NT2/D1 (cell line): ENCODE data around the gene MLC1.

Experiments
- SUZ12 ChIP-seq: IDR thresholded peaks from 2 replicates; pipeline ENCODE4 v1.6.1; 2011; ENCODE audit not compliant: insufficient read length, insufficient read depth; ENCODE audit errors: extremely low read depth
- YY1 ChIP-seq: IDR thresholded peaks from 2 replicates; pipeline ENCODE4 v1.6.1; 2011; ENCODE audit not compliant: insufficient read length, insufficient read depth
- ZNF274 ChIP-seq: IDR thresholded peaks from 2 replicates; pipeline ENCODE4 v1.6.1; 2011; ENCODE audit warnings: mild to moderate bottlenecking, low read depth, low read length

DNA sequence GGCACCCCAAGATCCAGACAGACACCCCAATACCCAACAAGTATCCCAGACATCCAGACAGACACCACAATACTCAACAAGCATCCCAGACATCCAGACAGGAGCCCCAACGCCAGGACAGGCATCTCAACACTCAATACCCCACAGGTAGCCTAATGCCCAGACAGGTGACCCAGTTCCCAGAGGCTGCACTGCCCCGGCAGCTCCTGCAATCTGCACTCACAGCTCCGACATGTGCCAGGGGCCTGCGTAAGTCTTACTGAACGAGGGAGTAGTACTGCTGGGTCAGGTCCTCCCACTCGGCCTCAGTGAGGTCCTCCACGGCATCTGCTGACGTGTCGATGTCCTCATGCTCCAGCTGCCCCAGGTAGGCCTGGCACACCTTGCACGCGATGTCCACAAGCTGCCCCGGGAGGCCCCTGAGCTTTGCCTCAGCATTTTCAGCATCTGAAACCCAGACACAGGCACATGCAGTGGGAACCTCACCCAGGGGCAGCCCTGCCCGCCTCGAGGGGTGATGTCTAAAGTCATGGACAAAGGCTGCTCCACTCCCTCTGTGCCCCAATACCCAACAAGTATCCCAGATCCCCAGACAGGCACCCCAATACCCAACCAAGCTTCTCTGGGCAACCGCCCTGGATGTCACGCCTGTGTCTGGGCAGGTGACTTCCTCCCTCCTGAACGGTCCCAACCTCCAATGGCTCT, 43.7 kb downstream of the MLC1 start:
- no peak for TF ChIP-seq YY1
- no peak for TF ChIP-seq SUZ12
- TF ChIP-seq ZNF274, result no peak
